Stimulated activated CD4-positive, alpha-beta T cell treated with anti-CD3 and anti-CD28 coated beads, Interleukin-15, amount 100 ng/mL, for 24 hours (primary cell): ENCODE results near the gene CARS1.

Experiments used
- DNase-seq: peaks from one replicate; pipeline ENCODE4 v3.0.0-alpha.2; 2020

CARS1 gene

DNA sequence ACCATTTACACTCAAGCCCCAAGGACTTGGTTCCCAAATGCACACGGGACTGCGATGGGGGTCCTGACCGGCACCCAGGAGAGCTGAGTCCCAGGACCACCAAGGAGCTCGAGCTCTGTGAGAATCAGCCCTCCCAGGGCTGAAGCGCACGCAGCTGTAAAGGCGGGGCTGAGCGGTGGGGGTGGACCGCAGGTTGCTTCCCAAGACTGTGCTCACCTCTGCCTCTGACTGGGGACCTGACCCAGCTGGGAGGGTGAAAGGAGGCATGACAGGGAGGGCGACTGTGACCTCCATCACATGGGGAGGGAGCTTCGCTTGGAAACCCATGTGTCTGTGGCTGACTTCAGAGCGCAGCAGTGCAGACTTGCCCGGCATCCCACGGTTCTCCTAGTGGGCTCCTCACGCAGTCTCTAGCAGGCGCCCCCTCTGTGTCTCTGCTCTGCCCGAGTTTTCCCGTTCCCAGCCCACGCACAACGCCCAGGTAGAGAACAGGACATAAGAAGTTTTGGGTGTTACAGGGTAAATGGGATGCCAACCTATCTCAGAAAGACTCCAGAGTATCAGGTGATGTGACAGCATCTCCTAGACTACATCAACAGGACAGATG is 49.7 kb downstream of the CARS1 start:
- no peak for DNase-seq

DNA sequence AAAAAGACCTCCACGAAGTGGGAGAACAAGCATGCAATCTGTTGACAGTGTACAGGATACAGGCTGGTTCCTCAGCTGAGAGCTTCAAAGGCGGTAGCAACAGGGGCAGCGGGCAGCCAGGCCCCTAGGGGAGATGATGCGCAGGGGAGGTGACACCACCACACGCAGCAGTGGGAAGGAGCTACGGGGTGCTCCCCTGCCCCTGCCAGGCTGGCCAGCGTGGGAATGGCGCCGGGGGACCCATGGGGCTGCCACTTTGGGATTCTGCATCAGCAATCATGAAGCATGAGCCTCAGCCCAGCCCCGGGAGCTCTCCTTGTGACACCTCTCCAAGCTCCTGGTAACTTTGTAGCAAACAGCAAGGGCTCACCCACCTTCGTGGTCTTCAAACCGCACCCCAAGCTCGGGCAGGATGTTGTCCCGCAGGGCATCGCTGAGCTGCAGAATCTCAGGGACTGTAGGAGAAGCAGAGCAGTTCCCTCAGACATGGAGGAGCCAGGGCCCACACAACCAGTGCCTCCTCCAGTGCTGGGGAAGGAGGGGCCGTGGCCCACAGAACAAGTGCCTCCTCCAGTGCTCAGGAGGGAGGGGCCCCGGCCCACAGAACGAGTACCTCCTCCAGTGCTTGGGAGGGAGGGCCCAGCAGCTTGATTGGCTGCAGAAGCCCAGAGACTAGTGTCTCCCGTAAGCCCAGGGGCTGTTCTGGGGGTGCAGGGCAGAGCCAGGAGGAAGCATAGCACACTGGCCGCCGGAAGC is 50.5 kb downstream of the CARS1 start:
- DNase-seq, result no peak

DNA sequence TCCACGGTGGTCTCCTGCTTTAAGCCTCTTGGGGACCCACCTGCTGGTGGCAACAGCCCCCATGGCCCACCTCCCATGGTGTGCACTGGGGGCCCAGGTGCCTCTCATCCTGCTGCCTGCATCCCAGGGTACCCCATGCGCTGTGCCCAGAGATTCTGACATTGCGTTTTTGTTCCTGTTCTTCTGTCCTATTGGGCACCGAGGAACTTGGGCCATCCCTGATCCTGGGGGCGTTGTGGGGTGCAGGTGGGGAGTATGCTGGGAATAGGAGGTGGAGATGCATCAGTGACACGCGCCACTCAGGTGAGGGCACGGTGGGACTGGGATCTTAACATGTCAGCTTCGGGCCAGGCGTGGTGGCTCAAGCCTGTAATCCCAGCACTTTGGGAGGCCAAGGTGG is 52.7 kb downstream of the CARS1 start:
- DNase-seq, result no peak

DNA sequence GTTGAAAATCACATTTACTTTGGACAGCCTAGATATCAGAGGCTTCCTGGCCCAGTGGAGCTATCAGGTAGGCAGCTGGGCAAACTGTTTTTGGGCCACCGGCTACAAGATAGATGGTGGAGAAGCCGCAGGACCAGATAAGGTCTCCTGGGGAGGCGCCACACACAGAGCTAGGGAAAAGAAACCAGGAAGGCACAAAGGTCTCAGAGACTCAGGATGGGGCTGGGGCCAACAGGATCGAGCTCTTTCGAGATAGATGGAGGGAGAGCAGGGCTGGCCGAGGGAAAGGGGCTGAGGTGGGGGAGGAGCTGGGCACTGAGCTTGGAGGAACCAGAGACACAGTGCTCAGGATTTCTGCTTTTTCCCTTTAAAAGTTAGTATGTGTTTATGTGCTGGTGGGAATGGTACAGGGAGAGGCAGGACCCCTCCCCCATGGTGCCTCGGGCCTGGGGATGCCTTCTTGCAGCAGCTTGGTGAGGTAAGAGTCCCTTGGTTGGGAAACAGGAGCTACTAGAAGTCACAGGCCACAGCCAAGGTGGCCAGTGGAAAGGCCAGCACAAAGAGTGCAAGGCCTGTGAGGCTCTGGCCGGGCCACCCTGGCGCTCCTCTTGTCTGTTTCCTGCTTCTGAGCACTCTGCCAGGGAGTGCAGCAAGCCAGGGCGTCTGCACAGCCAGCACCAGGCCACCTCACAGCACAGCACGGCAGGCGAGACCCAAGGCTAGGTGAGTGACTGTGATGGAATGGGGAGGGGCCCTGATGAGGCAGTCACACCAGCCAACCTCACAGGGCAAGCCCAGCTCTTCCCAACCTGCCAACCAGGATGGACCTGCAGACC is 53.6 kb downstream of the CARS1 start:
- DNase-seq, result no peak

DNA sequence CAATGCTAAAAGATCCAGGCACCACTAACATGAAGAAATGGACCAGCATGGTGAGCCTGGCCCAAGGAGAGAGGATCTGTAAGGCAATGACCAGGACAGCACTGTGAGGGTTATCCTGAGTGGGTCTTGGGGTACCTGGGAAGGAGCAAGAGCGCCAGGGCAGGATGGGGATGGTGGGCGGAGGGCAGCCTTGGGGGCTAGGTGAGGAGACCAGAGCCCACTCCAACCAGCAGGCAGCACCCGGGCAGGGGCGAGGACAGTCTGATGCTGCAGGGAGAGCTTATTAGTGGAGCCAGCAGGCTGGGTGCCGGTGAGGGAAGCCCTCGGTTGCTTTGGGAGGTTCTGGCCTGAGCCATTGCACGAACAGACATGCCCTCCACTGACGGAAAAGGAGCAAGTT is 54.4 kb downstream of the CARS1 start:
- DNase-seq, result no peak

DNA sequence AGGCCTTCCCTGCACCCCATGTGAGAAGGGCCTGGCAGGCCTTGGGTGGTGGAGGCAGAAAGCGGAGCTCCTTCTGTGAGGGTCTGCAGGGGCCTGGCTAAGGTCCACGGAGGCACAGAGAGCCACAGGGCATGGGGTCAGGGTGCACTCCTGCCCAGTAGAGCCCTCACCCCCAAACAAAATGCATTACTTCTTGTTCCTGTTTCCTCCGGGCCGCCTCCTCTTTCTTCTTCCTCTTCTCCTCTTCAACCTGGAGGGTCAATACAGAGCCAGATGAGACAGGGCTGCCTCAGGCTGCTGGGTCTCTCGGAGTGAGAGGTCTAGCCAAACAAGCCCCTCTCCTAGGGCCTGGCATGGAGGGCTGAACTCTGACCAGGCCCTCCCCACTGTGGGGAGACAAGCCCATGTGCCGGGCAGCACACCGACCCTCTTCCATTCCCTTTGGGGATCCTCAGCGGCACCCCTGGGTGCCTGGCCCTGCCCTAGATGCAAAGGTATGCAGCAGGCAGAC is 54.8 kb downstream of the CARS1 start:
- DNase-seq, result no peak

DNA sequence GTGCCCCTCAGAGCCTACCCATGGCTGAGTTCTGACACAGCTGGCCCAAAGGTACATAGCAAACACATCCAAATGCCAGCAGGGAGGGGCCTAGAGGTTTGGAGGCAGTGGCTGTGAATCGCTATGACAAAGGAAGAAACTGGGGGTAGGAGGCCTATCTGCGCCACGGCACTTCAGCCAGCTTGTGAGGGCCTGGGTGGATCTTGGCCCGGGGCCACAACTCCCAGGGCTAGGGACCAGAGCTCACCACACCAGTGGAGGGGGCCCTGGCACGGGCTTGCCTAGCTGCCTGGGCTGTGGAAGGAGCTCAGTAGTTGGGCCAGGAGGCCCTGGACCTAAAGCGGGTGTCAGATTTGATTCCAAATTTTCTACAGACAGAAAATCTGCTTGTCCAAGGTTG is 55.7 kb downstream of the CARS1 start:
- no peak for DNase-seq

DNA sequence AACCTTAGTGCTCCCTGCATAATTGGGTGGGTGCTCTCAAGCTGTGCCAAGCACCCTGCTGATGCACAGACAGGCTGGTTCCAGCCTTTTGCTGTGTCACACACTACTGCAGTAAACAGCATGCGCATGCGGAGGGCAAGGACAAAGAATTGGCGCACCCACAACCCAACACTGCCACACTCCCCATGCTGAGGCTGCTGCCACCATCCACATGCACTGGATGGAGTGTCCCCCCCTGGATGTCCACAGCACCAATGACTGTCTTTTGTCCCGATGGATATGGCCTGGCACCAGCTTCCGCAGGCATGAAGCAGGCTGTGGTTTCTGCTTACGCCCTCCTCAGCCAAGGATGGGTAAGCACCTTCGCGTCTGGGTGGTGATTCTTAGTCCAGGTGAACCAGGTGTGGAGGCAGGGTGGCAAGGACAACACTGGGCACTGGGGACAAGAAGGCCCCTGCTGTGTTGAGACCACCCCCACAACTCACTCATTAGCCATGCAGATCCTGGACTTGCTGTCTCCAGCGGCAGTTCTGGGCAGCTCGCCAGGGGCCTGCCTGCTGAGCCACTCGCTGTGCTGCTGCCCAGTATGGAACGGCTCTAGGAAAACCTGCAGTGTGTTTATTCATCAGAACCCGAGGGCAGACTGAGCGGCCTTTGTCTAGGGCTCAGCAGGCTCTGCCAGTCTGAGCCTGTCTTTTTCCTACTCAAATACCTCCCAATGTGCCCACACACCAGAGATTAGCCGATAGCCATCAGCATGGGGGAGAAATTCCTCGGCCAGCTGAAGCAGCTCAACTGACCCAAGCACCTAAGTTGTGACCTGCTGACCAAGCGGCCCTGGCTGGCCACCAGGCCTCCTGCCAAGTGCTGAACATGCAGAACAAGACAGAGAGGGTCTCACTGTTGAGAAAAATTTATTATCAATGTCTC is 56.9 kb downstream of the CARS1 start:
- no peak for DNase-seq

DNA sequence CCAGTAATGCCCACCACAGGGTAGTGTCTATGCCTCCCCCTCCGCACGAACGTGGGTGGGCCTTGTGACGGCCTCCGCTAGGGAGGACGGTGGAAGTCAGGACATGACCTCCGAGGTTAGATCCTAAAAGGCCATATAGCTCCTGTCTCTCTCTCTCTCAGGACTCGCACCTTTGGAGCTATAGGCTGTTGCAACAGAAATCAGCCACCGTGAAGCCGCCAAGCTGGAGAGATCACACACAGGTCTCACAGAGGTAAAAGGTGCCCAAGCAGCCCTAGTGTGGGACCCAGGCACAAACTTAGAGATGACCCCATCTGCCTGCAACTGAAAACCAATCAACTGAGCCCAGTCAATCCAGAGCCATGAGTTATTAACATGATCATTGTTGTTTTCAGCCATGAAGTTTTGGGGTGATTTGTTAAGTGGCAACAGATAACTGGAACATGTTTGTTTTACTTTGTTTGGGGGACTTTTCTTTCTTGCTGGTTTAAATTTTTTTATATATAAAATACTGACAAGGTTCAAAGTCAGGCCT is 57.7 kb downstream of the CARS1 start:
- DNase-seq, result no peak

DNA sequence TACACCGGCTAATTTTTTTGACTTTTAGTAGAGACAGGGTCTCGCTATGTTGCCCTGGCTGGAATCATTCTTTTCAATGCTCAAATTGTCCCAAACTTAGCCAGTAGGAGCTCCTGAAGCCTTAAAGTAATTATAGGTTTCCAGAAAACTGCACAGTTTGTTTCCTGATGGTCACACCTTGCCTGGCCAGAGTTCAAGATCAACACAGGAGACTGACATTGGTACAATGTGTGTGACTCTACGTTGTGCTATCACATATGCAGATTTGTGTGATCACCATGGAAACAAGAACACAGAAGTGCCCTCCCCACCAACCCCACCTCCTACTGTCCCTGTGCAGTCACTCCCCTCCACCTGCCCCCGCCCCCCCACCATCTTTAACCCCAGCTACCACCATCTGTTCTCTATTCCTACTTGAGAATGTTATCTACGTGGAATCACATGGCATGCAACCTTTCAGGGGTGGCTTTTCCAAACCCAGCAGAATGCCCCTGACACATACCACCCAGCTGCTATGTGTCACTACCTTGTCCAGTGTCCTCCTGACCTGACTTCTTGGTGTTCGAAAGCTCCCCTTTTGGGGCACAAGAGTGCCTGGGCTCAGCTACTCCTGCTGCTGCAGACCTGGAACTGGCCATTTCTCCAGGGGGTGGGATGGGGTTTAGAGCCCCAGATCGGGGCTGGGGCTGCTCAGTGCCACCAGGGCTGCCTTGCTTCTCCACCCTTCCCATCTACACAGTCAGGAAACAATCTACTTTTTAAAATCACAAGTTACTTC is 59.0 kb downstream of the CARS1 start:
- DNase-seq, result no peak

DNA sequence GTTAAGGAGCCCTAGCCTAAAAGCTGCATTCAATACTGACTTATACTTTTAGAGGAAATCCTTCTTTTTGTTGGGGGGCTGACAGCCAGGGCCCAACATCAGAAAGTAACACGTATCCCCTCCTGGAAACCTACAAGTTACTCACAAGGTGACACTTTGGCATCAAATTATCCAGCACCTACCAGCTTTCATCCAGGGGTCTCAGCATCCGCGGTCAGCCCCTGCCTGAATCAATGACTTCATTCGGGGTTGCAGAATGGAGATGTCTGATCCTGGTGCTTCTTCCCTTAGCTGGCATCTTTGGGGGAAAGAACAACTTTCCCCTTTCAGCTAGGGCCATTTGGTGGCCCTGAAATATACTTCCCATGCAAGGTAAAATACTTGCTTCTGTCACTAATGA is 59.8 kb downstream of the CARS1 start:
- DNase-seq, result no peak

DNA sequence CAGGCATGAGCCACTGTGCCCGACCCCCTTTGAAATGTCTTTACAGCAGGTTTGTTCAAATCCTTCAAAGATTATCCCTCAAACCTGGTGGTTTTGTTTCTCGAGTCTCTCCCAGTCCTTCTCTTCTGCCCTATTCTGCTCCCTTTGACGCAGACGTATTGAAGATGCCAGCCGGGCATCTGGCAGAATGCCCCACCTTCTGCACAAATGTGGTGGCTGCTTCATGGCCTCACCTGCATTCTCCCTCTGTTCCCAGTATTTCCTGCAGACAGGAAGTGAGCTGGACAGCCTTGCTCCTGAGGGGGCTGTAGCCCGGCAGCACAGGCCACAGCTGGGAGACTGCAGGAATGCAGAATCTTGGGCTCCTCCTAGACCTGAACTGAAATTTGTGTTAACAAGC is 60.2 kb downstream of the CARS1 start:
- DNase-seq, result no peak

DNA sequence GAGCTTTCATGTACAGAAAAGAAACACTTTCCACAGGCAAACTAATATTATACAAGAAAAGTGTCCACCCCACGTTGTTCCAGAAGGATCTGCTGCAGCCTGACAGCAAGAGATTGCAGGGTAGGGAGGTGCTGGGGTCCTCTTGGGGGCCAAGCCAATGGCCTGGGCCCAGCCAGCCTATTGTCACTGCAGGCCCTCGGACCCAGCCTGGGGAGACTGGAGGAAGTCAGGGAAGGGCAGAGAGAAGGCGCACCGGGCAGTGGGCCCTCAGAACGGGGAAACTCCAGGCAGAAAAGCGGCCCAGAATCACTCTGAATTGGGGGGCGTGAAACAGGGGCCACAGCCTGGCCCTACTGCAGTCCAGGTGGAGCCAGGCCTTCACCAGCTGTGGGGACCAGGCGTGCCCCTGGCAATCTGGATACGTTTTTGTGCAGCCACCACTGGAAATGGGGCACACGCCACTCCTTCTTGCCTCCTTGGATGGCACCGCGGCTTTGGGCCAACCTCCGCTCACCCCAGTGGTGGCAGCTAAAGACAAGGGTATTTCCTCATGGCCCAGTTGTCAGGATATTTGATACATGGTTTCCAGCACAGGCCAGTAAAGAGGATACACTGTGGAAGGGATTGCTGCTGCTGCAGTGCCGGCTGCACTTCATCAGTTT is 61.2 kb downstream of the CARS1 start:
- no peak for DNase-seq

DNA sequence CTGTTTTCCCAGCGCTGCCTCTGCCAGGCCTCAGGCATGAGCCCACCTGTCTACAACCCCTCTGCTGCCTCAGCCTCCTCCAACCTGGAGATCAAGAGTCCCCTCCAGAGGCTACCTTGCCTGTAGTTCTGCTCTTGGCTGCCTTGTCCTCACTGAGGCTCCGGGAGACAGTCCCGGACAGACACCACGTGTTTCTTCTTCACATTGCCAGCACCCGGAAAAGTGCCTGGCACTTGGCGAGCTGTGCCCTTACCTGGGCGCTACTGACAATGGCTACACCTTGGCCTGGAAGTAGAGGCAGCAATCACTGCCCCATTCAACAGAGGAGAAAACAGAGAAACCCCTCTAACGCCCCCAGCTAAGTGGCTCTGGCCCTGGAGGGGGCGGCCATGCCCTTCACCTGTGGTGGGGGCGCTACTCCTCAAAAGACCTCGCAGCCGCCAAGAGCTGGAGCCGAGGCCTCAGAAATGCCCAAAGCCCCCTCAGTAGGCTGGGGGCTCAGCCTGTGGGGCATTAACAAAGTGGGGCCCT is 62.1 kb downstream of the CARS1 start:
- DNase-seq, result no peak

DNA sequence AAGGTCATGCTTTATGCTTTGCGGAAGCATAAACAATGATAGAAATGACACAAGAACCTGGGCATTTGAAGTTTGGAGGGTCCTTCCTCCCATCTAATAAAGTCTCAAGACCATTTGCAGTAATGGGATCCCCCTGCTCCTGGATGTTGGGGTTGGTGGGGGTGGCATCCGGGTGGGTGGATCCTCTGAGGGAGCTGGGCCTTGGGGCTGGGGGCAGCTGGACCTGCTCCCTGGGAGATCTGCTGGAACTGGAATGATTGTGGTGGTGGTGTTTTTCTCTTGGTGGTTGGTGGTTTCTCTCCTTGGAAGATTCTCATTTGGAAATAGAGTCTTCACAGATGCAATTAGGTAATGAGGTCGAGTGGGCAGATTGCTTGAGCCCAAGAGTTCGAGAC is 62.9 kb downstream of the CARS1 start:
- no peak for DNase-seq

DNA sequence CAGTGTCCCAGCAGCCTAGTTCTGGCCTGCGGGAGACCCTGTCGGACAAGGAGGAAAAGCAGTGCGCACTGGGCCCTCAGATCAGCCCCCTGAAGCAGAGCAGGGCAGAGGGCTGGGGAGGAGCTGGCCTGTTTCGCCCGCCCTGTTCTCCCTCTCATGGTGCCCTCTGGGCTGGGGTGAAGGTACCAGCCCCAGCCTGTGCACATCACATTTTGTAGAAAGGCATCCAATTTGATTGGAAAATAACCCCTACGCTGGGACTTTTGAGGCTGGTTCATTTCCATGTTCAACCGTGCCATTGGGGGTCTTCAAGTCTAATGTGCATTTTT is 64.3 kb downstream of the CARS1 start:
- no peak for DNase-seq

DNA sequence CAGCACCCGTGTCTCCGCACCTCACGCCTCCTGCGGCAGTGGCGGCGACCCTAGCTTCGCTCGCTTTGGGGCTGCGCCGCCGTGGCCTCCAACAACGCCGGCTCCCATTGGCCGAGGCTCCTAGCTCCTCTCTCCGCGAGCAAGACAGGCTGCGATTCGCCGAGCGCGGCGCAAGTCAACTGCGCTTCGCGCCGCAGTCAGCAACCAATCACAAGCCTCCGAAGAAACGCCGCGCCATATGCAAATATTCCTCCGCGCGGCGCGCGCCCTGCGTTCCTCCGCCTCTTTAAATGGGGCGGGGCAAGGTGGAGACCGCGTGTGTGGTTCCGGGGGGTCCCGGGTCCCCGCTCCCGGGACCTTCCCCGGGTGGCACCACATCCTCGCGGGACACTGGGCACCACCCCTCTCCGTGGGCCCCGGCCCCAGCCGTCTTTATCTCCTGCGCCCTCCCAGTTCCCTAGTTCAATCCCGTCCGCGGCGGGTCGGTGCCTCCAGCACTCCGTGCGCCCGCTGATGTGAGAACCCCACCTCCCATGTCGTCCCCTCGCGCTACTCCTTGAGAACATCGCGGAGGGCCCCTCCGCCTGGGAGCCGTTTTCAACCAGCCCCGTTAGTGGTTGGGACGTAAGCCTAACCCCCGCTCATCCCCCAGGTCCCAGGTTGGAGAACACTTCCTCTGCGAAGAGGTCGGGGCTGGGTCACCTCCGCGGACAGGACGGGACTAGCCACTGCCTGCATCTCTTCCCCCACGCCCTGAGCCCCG is 64.8 kb downstream of the CARS1 start, which contains the start of gene NAP1L4:
Gene NAP1L4 (minus strand): TSS at position 96 of the 763 bp plus-strand sequence. CDS start 13,109 bp downstream, outside the sequence.
- peak; percentile 97 for DNase-seq

DNA sequence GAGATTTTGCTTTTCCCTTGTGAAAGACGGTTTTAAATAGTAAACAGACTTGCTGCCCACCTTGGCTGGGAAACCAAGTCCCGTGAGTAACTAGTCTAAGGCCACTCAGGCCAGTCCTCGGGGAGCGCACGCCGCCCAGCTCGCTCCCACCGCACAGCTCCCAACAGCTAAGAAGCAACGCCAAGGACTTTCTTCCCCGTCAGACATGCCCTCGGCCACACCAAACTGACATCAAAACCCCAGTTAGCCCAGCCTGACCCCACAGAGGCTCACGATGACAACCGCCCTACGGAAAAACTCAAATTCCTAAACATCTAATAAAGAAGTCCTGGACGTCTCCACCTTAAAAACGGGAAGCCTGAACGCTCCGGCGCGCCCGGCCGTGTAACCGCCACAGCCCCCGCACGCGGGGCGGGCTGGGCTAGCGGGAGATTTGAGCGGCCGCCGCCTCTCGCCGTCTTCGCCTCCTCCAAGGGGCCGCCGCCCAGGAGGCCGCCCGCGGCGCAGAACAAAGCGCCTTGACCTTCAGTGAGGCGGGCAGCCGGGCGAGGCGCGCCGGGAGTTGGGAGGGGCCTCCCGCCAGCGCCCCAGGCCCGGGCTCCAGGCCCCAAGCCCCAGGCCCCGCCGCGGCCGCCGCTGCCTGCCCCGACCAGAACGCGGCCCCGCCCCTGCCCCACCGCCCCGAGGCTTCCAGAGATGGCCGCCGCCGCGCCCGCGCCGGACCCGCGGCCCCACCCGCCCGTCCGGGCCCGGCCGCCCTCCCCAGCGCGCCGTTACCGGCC is 65.6 kb downstream of the CARS1 start:
- no peak for DNase-seq
